VCaP (cell line): Measurements from ENCODE around the gene ACER1.

Experiments
- H3K27ac ChIP-seq: fragments of 450-650 bp; 2 replicates; pipeline ENCODE4 v1.5.1; 2017
- CTCF ChIP-seq: fragments of 450-650 bp; conservative IDR thresholded peaks from 2 replicates; pipeline ENCODE4 v1.5.1; 2017; ENCODE audit warnings: mild to moderate bottlenecking, moderate library complexity

ACER1 gene

GRCh38 chr19:6279620-6279930 is 53.8 kb downstream of the ACER1 start:
- H3K27ac ChIP-seq, result peak overlapping the region; percentile 86
- no peak for TF ChIP-seq CTCF

GRCh38 chr19:6278740-6279619 is 54.4 kb downstream of the ACER1 start:
- TF ChIP-seq CTCF, result no peak
- H3K27ac ChIP-seq, result peak overlapping the region; percentile 86

GRCh38 chr19:6278051-6278450 is 55.4 kb downstream of the ACER1 start:
- peak overlapping the region; percentile 86; the same call in 1 of the 2 replicates for H3K27ac ChIP-seq

GRCh38 chr19:6276447-6276846 is 57.0 kb downstream of the ACER1 start:
- peak overlapping the region; percentile 86 for H3K27ac ChIP-seq
- TF ChIP-seq CTCF, result no peak

More at GRCh38 chr19:6278051-6278450, 55.4 kb downstream of the ACER1 start:
- no peak for TF ChIP-seq CTCF

GRCh38 chr19:6275170-6275744 is 58.2 kb downstream of the ACER1 start:
- H3K27ac ChIP-seq, result peak overlapping the region; percentile 86
- TF ChIP-seq CTCF, result no peak

GRCh38 chr19:6274756-6275155 is 58.7 kb downstream of the ACER1 start:
- peak overlapping the region; percentile 86 for H3K27ac ChIP-seq
- TF ChIP-seq CTCF, result no peak

GRCh38 chr19:6273701-6274601 is 59.5 kb downstream of the ACER1 start:
- no peak for TF ChIP-seq CTCF
- H3K27ac ChIP-seq, result peak overlapping the region; percentile 86
